ENCODE data around the gene DHX16.

DNA sequence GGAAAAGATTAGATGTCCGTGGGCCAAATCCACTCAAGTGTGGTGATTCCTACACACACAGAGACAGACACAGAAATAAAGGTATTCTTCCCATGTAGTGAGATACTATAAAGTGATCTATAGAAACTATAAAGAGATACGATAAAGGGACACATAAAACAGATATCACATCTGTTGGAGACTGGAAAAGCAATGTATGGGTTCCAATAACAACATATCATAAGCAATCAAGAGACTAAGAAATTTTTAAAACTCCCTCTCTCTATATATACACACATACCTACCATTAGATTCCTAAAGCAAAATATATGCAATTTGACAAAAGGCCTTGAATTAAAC lies 61.0 kb downstream of the DHX16 start:
- TF ChIP-seq, protein P1, sequence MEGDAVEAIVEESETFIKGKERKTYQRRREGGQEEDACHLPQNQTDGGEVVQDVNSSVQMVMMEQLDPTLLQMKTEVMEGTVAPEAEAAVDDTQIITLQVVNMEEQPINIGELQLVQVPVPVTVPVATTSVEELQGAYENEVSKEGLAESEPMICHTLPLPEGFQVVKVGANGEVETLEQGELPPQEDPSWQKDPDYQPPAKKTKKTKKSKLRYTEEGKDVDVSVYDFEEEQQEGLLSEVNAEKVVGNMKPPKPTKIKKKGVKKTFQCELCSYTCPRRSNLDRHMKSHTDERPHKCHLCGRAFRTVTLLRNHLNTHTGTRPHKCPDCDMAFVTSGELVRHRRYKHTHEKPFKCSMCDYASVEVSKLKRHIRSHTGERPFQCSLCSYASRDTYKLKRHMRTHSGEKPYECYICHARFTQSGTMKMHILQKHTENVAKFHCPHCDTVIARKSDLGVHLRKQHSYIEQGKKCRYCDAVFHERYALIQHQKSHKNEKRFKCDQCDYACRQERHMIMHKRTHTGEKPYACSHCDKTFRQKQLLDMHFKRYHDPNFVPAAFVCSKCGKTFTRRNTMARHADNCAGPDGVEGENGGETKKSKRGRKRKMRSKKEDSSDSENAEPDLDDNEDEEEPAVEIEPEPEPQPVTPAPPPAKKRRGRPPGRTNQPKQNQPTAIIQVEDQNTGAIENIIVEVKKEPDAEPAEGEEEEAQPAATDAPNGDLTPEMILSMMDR (IDR thresholded peaks at IDR 0.05; ENCODE audit: insufficient read depth, low read length, poor library complexity, severe bottlenecking): no peak
- TF ChIP-seq EZH2phosphoT487 (conservative IDR thresholded peaks at IDR 0.05; ENCODE audit: low read length): no peak
